ENCODE data around the gene DNER. TPM values are rescaled to one million over a fixed set of nuclear protein-coding genes. Genes with fewer than 3 reads are reported as not detected.

DNER gene
- total and polyA plus RNA-seq, 4 donors: 0.01 TPM; not detected in 3

GRCh38 chr2:229684942-229685562, 29.3 kb downstream of the DNER start:
- Histone ChIP-seq H3K4me1 (ENCODE audit: control insufficient read depth in 4 of 4, insufficient read depth in 4 of 4, low read length in 3 of 4) (no peaks in the 10 kb centered on the region), H3K4me3 (ENCODE audit: low read depth in 1 of 3, low read length in 3 of 3) (no peak overlapping the region), H3K27me3 (ENCODE audit: control insufficient read depth in 4 of 4, insufficient read depth in 4 of 4, low read length in 3 of 4) (peaks cover 0 to 4% (median 0%) of the 10 kb centered on the region in 4 donors), H3K9ac (ENCODE audit: low read depth in 1 of 2, low read length in 2 of 2) (no peak overlapping the region), H3K27ac (ENCODE audit: low read depth in 1 of 2, low read length in 2 of 2) (no peak overlapping the region), H3K36me3 (ENCODE audit: control insufficient read depth in 4 of 4, insufficient read depth in 3 of 4, low read depth in 1 of 4, low read length in 3 of 4) (no peaks in the 10 kb centered on the region), H3K9me3 (ENCODE audit: control insufficient read depth in 4 of 4, low read length in 3 of 4) (peaks cover 0 to 4% (median under 1%) of the 10 kb centered on the region in 4 donors)
- TF ChIP-seq FOXA2 (IDR thresholded peaks at IDR 0.05): no peak
- TF ChIP-seq ZBTB33 (IDR thresholded peaks at IDR 0.05): no peak
- no peak for TF ChIP-seq GABPA (IDR thresholded peaks at IDR 0.05 in 1 of 2, conservative IDR thresholded peaks at IDR 0.05 in 1 of 2)
- TF ChIP-seq JUND (IDR thresholded peaks at IDR 0.05): no peak
- TF ChIP-seq HNF4G (IDR thresholded peaks at IDR 0.05): no peak
- no peak for TF ChIP-seq NR2F2 (IDR thresholded peaks at IDR 0.05)
- no peak for TF ChIP-seq FOXA1 (IDR thresholded peaks at IDR 0.05)
- no peak for TF ChIP-seq TAF1 (conservative IDR thresholded peaks at IDR 0.05)
- TF ChIP-seq, protein P1, sequence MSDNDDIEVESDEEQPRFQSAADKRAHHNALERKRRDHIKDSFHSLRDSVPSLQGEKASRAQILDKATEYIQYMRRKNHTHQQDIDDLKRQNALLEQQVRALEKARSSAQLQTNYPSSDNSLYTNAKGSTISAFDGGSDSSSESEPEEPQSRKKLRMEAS (IDR thresholded peaks at IDR 0.05): no peak
- TF ChIP-seq YY1 (IDR thresholded peaks at IDR 0.05): no peak
- no peak for TF ChIP-seq REST (IDR thresholded peaks at IDR 0.05)
- no peak for TF ChIP-seq EGR1 (IDR thresholded peaks at IDR 0.05; ENCODE audit: low read depth in 2 of 2)
- TF ChIP-seq ATF3 (IDR thresholded peaks at IDR 0.05): no peak
- DNase-seq (ENCODE audit: low spot score): no peak
- WGBS: 78% methylated on average over 6 of the region's 6 CpGs

DNA sequence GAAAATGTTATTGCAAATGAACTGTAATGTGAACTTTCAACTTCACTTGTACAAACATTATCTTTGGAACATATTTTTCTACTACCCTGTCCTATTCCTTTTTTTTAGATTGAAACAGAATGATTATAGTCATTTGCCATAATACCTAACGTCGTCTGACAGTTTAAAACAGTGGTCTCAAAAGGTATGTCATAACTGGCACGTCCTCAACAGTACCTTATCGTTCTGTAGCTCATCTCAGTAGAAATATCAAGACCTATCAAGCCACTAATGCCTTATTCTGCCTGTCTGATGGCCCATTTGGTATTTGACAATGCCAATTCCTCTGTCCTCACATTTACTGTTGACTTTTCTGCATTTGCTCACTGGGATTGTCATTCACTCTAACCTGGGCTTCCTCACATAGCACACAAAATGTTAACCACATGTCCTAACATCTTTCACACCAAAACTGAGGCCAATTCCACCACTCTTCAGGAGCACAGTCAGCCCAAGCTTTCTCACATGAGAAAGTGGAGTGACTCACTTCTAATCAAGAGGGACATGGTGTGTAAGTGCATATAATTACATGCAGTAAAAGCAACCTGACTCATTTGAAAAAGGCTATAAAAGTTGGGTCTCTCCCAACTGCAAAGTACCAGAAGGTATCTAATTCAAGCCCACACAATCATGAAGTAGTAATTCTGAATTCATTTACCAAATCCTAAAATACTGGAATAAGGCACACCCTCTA, 34.8 kb downstream of the DNER start:
- DNase-seq (ENCODE audit: low spot score): no peak
- peaks cover 0 to 6% (median 0%) of the 10 kb centered on the region in 4 donors for H3K27me3 ChIP-seq (ENCODE audit: control insufficient read depth in 4 of 4, insufficient read depth in 4 of 4, low read length in 3 of 4)
- H3K9me3 ChIP-seq (ENCODE audit: control insufficient read depth in 4 of 4, low read length in 3 of 4): peaks cover 0 to 4% (median under 1%) of the 10 kb centered on the region in 4 donors
- WGBS: 78% methylated on average over 4 of the region's 4 CpGs
- H3K36me3 ChIP-seq (ENCODE audit: control insufficient read depth in 4 of 4, insufficient read depth in 3 of 4, low read depth in 1 of 4, low read length in 3 of 4): no peaks in the 10 kb centered on the region
- H3K9ac ChIP-seq (ENCODE audit: low read depth in 1 of 2, low read length in 2 of 2): no peak overlapping the region
- H3K4me1 ChIP-seq (ENCODE audit: control insufficient read depth in 4 of 4, insufficient read depth in 4 of 4, low read length in 3 of 4): no peaks in the 10 kb centered on the region
- TF ChIP-seq HNF4A (conservative IDR thresholded peaks at IDR 0.05) (no peak), YY1 (IDR thresholded peaks at IDR 0.05) (no peak), SP1 (IDR thresholded peaks at IDR 0.05) (no peak)
- TF ChIP-seq, protein P1 (IDR thresholded peaks at IDR 0.05): no peak
- H3K4me3 ChIP-seq (ENCODE audit: low read depth in 1 of 3, low read length in 3 of 3): no peak overlapping the region
- H3K27ac ChIP-seq (ENCODE audit: low read depth in 1 of 2, low read length in 2 of 2): no peak overlapping the region
